B cell (primary cell): Measurements from ENCODE around the gene ZNRF4. TPM values are rescaled to one million over a fixed set of nuclear protein-coding genes. Genes with fewer than 3 reads are reported as not detected.

ENCODE experiments used
- ATAC-seq: fragments of 200-7000 bp; cut with Tn5 transposase; one replicate; pipeline ENCODE4 v1.10.0; 2021; ENCODE audit warnings: low read depth, mild to moderate bottlenecking, moderate number of reproducible peaks, moderate library complexity
- CTCF ChIA-PET: fragments of 350-600 bp; sonication (Branson Sonifier 250); formaldehyde crosslinking; loops from one replicate; lab custom pipeline; 2021; ENCODE audit warnings: antibody characterized with exemption, inconsistent platforms; lab: Charles Lee
- POLR2A ChIA-PET: fragments of 350-600 bp; sonication (Branson Sonifier 250); formaldehyde crosslinking; loops from one replicate; lab custom pipeline; 2021; ENCODE audit warnings: antibody characterized with exemption; lab: Charles Lee
- DNase-seq: peaks from one replicate; pipeline ENCODE4 v3.0.0; 2013
- H2AFZ ChIP-seq: 2 replicates; pipeline ENCODE4 v1.6.1; 2012; ENCODE audit warnings: mild to moderate bottlenecking, low read depth, low read length; ENCODE audit not compliant: insufficient read depth, poor library complexity, severe bottlenecking
- H3K27ac ChIP-seq, 2 donors: 1 replicate in 1 of 2; 2 replicates in 1 of 2; pipeline ENCODE4 v1.5.1; 2012 to 2013; ENCODE audit warnings: low read length in 2 of 2, mild to moderate bottlenecking in 2 of 2, moderate library complexity in 1 of 2
- H3K27me3 ChIP-seq, 4 experiments: fragments of 200-600 bp in 1 of 4; sonication (generic) in 1 of 4; replicated peaks in 1 of 4; 1 replicate in 2 of 4; 2 replicates in 2 of 4; pipeline versions ENCODE4 v1.6.1 to v1.7.0; 2013 to 2016; ENCODE audit warnings: low read length in 3 of 4, mild to moderate bottlenecking in 2 of 4, mixed read lengths in 1 of 4, moderate library complexity in 1 of 4; ENCODE audit not compliant: insufficient read depth in 4 of 4, control insufficient read depth in 3 of 4; ENCODE audit errors: control extremely low read depth in 1 of 4
- H3K36me3 ChIP-seq, 2 experiments: replicated peaks in 1 of 2; 1 replicate in 1 of 2; 2 replicates in 1 of 2; pipeline versions ENCODE4 v1.6.1 to v1.7.1; 2013; ENCODE audit warnings: low read length in 1 of 2; ENCODE audit not compliant: insufficient read depth in 2 of 2, control insufficient read depth in 1 of 2; ENCODE audit errors: control extremely low read depth in 1 of 2, extremely low read depth in 1 of 2
- H3K4me1 ChIP-seq, 2 donors: fragments of 200-600 bp in 1 of 2; sonication (generic) in 1 of 2; 1 replicate in 1 of 2; 2 replicates in 1 of 2; pipeline versions ENCODE4 v1.5.1 to v1.6.1; 2013 to 2017; ENCODE audit warnings: low read length in 2 of 2; ENCODE audit not compliant: control insufficient read depth in 2 of 2, insufficient read depth in 2 of 2
- H3K4me2 ChIP-seq: replicated peaks from 2 replicates; pipeline ENCODE3; 2012; ENCODE audit warnings: mild to moderate bottlenecking, low read depth, low read length; ENCODE audit not compliant: poor library complexity, severe bottlenecking
- H3K4me3 ChIP-seq, 5 experiments: fragments of 200-600 bp in 1 of 5; sonication (generic) in 1 of 5; 1 replicate in 3 of 5; 2 replicates in 2 of 5; pipeline versions ENCODE4 v1.5.1 to v1.7.0; 2011 to 2016; ENCODE audit warnings: low read length in 4 of 5, mild to moderate bottlenecking in 4 of 5, low read depth in 2 of 5, control low read depth in 1 of 5, moderate library complexity in 1 of 5; ENCODE audit not compliant: insufficient read depth in 1 of 5; ENCODE audit errors: control extremely low read depth in 1 of 5, extremely low read depth in 1 of 5
- H3K79me2 ChIP-seq: fragments of 200-600 bp; sonication (generic); one replicate; pipeline ENCODE4 v1.6.0; 2016; ENCODE audit warnings: low read length; ENCODE audit not compliant: control insufficient read depth, insufficient read depth
- H3K9ac ChIP-seq: fragments of 200-600 bp; sonication (generic); 2 replicates; pipeline ENCODE4 v1.6.1; 2017; ENCODE audit warnings: mild to moderate bottlenecking, low read length, moderate library complexity
- H3K9me3 ChIP-seq, 3 donors: one replicate each; pipeline versions ENCODE4 v1.6.1 to v1.7.1; 2013; ENCODE audit warnings: low read length in 2 of 3; ENCODE audit not compliant: control insufficient read depth in 2 of 3, insufficient read depth in 1 of 3; ENCODE audit errors: control extremely low read depth in 1 of 3
- H4K20me1 ChIP-seq: 2 replicates; pipeline ENCODE4 v1.6.0; 2012; ENCODE audit warnings: mild to moderate bottlenecking, low read length; ENCODE audit not compliant: insufficient read depth, control insufficient read depth, poor library complexity, severe bottlenecking
- H3K27ac Mint-ChIP-seq: one replicate; pipeline ENCODE4 v1.8.0; 2021; ENCODE audit warnings: mixed read lengths
- H3K27me3 Mint-ChIP-seq: one replicate; pipeline ENCODE4 v1.8.0; 2021; ENCODE audit warnings: mixed read lengths
- H3K4me1 Mint-ChIP-seq: one replicate; pipeline ENCODE4 v1.8.0; 2021; ENCODE audit warnings: mixed read lengths
- H3K4me3 Mint-ChIP-seq: one replicate; pipeline ENCODE4 v1.8.0; 2021; ENCODE audit warnings: mixed read lengths
- H3K9me3 Mint-ChIP-seq: one replicate; pipeline ENCODE4 v1.8.0; 2022; ENCODE audit warnings: mixed read lengths; ENCODE audit not compliant: insufficient read depth
- CTCF ChIP-seq: fragments of 200-600 bp; IDR thresholded peaks from one replicate; pipeline ENCODE4 v1.8.0; 2022; ENCODE audit warnings: antibody characterized with exemption, mild to moderate bottlenecking
- EZH2 ChIP-seq: IDR thresholded peaks from 2 replicates; pipeline ENCODE4 v1.6.1; 2012; ENCODE audit warnings: borderline replicate concordance, low read depth, mild to moderate bottlenecking, moderate library complexity, low read length; ENCODE audit not compliant: insufficient read depth, poor library complexity, severe bottlenecking
- WGBS: methylation state at CpG from one replicate; pipeline ENCODE4 v1.1.5; 2013; ENCODE audit warnings: missing lambda C conversion rate; ENCODE audit not compliant: insufficient coverage; 5-methylcytosine and 5-hydroxymethylcytosine counted together
- intact Hi-C: fragments of 100-400 bp; cut with micrococcal nuclease; formaldehyde crosslinking; loops from one replicate; pipeline ENCODE4 v1.10.0; 2022
- polyA plus RNA-seq: library from polyadenylated mRNA; depleted of rRNA; stranded (reverse); fragments of >200 nt; gene quantifications from 2 replicates; pipeline ENCODE4 v1.2.3, GENCODE V29; 2012
- total RNA-seq, 2 donors: library from RNA; stranded (reverse); fragments of 120-200 nt in 1 of 2; gene quantifications; 1 replicate in 1 of 2; 2 replicates in 1 of 2; pipeline versions ENCODE4 v1.2.3 to v1.2.4, GENCODE V29; 2013 to 2022

ZNRF4 gene
- total and polyA plus RNA-seq, 2 donors (not counting 1 experiment from before 2014, with no cell fraction given), result not detected

- WGBS, result 93% methylated on average over 30 of the region's 35 CpGs
- H3K27me3 Mint-ChIP-seq, result no peaks in the 10 kb centered on the region
- Histone ChIP-seq H3K9ac (no peak overlapping the region), H3K27ac (no peak overlapping the region), H3K4me3 (no peak overlapping the region), H4K20me1 (no peaks in the 10 kb centered on the region), H3K4me1 (no peaks in the 10 kb centered on the region), H3K4me2 (no peak overlapping the region), H3K9me3 (peaks cover 0 to 48% (median 0%) of the 10 kb centered on the region in 3 donors), H3K79me2 (no peaks in the 10 kb centered on the region), H2AFZ (no peak overlapping the region), H3K27me3 (no peaks in the 10 kb centered on the region), H3K36me3 (no peaks in the 10 kb centered on the region)
- intact Hi-C loops, result no loop called here
- POLR2A ChIA-PET, result no interaction called here
- CTCF ChIA-PET, result no interaction called here
- no peak for DNase-seq
- no peak for ATAC-seq
- no peaks in the 10 kb centered on the region for H3K4me1 Mint-ChIP-seq
- TF ChIP-seq EZH2, result no peak
- TF ChIP-seq CTCF, result no peak
- H3K27ac Mint-ChIP-seq, result no peak overlapping the region
- H3K9me3 Mint-ChIP-seq, result peaks cover 1% of the 10 kb centered on the region
- H3K4me3 Mint-ChIP-seq, result no peak overlapping the region
Measured at GRCh38 chr19:5456130-5456840, 1.1 kb downstream of the ZNRF4 start.

GRCh38 chr19:5456841-5457200 lies 1.6 kb downstream of the ZNRF4 start:
- intact Hi-C loops, result no loop called here
- Histone ChIP-seq H3K79me2 (no peaks in the 10 kb centered on the region), H3K27ac (no peak overlapping the region), H3K36me3 (no peaks in the 10 kb centered on the region), H3K4me3 (no peak overlapping the region), H3K27me3 (no peaks in the 10 kb centered on the region), H3K4me2 (no peak overlapping the region), H3K4me1 (no peaks in the 10 kb centered on the region), H2AFZ (no peak overlapping the region), H3K9me3 (peaks cover 0 to 46% (median 0%) of the 10 kb centered on the region in 3 donors), H4K20me1 (no peaks in the 10 kb centered on the region), H3K9ac (no peak overlapping the region)
- Mint-ChIP-seq H3K4me3 (no peak overlapping the region), H3K4me1 (no peaks in the 10 kb centered on the region), H3K9me3 (peaks cover 4% of the 10 kb centered on the region), H3K27me3 (no peaks in the 10 kb centered on the region), H3K27ac (no peak overlapping the region)
- DNase-seq, result no peak
- CTCF ChIA-PET, result no interaction called here
- POLR2A ChIA-PET, result no interaction called here
- ATAC-seq, result no peak
- whole genome bisulfite sequencing, result no CpG with 5 or more reads among the region's 16 CpGs
- TF ChIP-seq EZH2 (no peak), CTCF (no peak)
